ENCODE data around the gene GPI. TPM values are rescaled to one million over a fixed set of nuclear protein-coding genes. Genes with fewer than 3 reads are reported as not detected.

GPI gene
- total and polyA plus RNA-seq, 9 of the 15 experiments (the other 6 are each of a cell fraction or from before 2014, with no cell fraction given), result 88.3 to 358 (median 122) TPM

DNA sequence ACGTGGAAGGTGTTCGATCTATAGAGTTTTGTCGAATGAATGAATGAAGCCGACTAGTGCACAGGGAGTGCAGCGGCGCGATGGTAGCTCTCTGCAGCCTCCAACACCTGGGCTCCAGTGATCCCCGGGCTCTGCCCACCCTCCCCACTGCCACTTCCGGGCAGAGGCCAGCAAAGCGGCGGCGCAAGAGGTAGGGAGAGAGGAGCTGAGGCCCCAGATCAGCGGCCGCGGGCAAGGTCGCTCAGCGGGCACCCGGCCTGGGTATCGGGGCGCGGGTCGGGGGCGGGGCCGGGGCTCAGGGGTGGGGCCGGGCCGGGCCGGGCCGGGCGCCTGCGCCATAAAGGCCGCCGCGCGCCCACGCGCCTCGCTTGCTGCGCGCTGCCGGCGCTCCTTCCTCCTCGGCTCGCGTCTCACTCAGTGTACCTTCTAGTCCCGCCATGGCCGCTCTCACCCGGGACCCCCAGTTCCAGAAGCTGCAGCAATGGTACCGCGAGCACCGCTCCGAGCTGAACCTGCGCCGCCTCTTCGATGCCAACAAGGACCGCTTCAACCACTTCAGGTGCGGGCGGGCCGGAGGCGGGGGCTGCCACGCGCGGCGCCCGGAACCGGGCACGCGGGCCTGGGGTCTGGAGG, at the start of gene GPI (continued):
- TF ChIP-seq, protein P1, sequence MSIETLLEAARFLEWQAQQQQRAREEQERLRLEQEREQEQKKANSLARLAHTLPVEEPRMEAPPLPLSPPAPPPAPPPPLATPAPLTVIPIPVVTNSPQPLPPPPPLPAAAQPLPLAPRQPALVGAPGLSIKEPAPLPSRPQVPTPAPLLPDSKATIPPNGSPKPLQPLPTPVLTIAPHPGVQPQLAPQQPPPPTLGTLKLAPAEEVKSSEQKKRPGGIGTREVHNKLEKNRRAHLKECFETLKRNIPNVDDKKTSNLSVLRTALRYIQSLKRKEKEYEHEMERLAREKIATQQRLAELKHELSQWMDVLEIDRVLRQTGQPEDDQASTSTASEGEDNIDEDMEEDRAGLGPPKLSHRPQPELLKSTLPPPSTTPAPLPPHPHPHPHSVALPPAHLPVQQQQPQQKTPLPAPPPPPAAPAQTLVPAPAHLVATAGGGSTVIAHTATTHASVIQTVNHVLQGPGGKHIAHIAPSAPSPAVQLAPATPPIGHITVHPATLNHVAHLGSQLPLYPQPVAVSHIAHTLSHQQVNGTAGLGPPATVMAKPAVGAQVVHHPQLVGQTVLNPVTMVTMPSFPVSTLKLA (conservative IDR thresholded peaks at IDR 0.05), result peak in 1 of 2 experiments; percentile 55; a peak in 1 of 4 replicates
- no peak for TF ChIP-seq ZNF780A (CRISPR knock-in tag; IDR thresholded peaks at IDR 0.05)
- 0 out of 2 replicates have a peak, but pooled peaks have one; percentile 23 for TF ChIP-seq MYNN (IDR thresholded peaks at IDR 0.05)
- no peak for TF ChIP-seq MYNN (CRISPR knock-in tag; IDR thresholded peaks at IDR 0.05)
- no peak for TF ChIP-seq ZNF586 (CRISPR knock-in tag; conservative IDR thresholded peaks at IDR 0.05)
- TF ChIP-seq STAT5B (CRISPR knock-in tag; IDR thresholded peaks at IDR 0.05), result no peak
- no peak for TF ChIP-seq FOXJ2 (tag; IDR thresholded peaks at IDR 0.05)
- peak; percentile 40; the same call in 1 of the 2 replicates for TF ChIP-seq SIN3B (IDR thresholded peaks at IDR 0.05; ENCODE audit: low read depth)
- TF ChIP-seq, protein P2, sequence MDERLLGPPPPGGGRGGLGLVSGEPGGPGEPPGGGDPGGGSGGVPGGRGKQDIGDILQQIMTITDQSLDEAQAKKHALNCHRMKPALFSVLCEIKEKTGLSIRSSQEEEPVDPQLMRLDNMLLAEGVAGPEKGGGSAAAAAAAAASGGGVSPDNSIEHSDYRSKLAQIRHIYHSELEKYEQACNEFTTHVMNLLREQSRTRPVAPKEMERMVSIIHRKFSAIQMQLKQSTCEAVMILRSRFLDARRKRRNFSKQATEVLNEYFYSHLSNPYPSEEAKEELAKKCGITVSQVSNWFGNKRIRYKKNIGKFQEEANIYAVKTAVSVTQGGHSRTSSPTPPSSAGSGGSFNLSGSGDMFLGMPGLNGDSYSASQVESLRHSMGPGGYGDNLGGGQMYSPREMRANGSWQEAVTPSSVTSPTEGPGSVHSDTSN (CRISPR knock-in tag; IDR thresholded peaks at IDR 0.05; ENCODE audit: low read depth), result no peak
- TF ChIP-seq, protein P2 (tag; conservative IDR thresholded peaks at IDR 0.05; ENCODE audit: low read depth), result no peak
- TF ChIP-seq, protein P3, sequence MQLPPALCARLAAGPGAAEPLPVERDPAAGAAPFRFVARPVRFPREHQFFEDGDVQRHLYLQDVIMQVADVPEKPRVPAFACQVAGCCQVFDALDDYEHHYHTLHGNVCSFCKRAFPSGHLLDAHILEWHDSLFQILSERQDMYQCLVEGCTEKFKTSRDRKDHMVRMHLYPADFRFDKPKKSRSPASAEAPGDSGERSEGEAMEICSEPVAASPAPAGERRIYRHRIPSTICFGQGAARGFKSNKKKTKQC (CRISPR knock-in tag; IDR thresholded peaks at IDR 0.05), result peak; percentile 28; the same call in 1 of the 2 replicates
- TF ChIP-seq YY1 (IDR thresholded peaks at IDR 0.05; ENCODE audit: borderline replicate concordance in 1 of 3, control insufficient read depth in 1 of 3, extremely low read depth in 1 of 3, insufficient read depth in 3 of 3, insufficient read length in 1 of 3, insufficient replicate concordance in 2 of 3, low read depth in 1 of 3, low read length in 2 of 3), result peak in 2 of 3 experiments; percentile 52 to 66
- TF ChIP-seq PHF8 (IDR thresholded peaks at IDR 0.05; ENCODE audit: borderline replicate concordance, low read length), result peak; percentile 78; the same call in 1 of the 2 replicates
- TF ChIP-seq TAF1 (IDR thresholded peaks at IDR 0.05; ENCODE audit: control insufficient read depth, extremely low read depth, insufficient read depth, low read length, severe bottlenecking), result peak; percentile 76
- TF ChIP-seq, protein P4, sequence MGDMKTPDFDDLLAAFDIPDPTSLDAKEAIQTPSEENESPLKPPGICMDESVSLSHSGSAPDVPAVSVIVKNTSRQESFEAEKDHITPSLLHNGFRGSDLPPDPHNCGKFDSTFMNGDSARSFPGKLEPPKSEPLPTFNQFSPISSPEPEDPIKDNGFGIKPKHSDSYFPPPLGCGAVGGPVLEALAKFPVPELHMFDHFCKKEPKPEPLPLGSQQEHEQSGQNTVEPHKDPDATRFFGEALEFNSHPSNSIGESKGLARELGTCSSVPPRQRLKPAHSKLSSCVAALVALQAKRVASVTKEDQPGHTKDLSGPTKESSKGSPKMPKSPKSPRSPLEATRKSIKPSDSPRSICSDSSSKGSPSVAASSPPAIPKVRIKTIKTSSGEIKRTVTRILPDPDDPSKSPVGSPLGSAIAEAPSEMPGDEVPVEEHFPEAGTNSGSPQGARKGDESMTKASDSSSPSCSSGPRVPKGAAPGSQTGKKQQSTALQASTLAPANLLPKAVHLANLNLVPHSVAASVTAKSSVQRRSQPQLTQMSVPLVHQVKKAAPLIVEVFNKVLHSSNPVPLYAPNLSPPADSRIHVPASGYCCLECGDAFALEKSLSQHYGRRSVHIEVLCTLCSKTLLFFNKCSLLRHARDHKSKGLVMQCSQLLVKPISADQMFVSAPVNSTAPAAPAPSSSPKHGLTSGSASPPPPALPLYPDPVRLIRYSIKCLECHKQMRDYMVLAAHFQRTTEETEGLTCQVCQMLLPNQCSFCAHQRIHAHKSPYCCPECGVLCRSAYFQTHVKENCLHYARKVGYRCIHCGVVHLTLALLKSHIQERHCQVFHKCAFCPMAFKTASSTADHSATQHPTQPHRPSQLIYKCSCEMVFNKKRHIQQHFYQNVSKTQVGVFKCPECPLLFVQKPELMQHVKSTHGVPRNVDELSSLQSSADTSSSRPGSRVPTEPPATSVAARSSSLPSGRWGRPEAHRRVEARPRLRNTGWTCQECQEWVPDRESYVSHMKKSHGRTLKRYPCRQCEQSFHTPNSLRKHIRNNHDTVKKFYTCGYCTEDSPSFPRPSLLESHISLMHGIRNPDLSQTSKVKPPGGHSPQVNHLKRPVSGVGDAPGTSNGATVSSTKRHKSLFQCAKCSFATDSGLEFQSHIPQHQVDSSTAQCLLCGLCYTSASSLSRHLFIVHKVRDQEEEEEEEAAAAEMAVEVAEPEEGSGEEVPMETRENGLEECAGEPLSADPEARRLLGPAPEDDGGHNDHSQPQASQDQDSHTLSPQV (IDR thresholded peaks at IDR 0.05), result no peak
- TF ChIP-seq SUPT5H (IDR thresholded peaks at IDR 0.05), result peak; percentile 58
- TF ChIP-seq ZFP36 (IDR thresholded peaks at IDR 0.05; ENCODE audit: low read depth, low read length, partially characterized antibody), result no peak
- TF ChIP-seq FIP1L1 (IDR thresholded peaks at IDR 0.05; ENCODE audit: low read depth, low read length, poor library complexity, severe bottlenecking), result peak; percentile 18

All from K562 (cell line).